HG03196 (cell line): ENCODE data around the gene NPIPA1.
"Not testable (repeated sequence)": the region's sequence is repeated elsewhere in the genome, so short reads cannot be mapped to it uniquely, and the experiment has no call there.

Source experiments
- ATAC-seq: cut with Tn5 transposase; IDR thresholded peaks from one replicate; pipeline ENCODE4 v1.9.1; 2021; ENCODE audit not compliant: unreplicated experiment

NPIPA1 gene

DNA sequence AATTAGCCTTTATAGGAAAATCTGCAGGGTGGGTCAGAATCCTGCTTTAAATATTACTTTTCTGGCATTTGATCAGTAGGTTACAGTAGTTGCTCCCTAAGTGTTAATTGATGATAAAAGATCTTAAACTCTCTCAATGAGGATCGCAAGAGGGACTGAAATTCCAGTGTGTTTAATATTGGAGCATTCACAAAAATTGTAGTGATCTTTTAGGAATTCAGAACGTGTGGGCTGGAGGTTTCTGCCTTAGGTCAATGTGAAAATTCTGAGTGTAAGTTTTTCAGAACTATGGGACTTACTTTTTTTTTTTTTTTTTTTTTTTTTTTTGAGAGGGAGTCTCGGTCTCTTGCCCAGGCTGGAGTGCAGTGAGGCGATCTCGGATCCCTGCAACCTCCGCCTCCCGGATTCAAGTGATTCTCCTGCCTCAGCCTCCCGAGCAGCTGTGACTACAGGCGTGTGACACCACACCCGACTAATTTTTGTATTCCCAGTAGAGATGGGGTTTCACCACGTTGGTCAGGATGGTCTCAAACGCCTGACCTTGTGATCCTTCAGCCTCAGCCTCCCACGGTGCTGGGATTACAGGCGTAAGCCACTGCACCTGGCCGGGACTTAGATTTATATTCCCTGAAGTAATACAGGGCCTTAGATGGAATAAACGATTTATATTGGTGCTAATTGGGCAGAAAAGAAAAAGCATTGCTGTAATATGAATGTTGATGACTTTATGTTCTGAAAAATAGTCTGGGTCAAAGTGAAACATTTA lies 39.9 kb downstream of the NPIPA1 start:
- ATAC-seq: not testable (repeated sequence)

DNA sequence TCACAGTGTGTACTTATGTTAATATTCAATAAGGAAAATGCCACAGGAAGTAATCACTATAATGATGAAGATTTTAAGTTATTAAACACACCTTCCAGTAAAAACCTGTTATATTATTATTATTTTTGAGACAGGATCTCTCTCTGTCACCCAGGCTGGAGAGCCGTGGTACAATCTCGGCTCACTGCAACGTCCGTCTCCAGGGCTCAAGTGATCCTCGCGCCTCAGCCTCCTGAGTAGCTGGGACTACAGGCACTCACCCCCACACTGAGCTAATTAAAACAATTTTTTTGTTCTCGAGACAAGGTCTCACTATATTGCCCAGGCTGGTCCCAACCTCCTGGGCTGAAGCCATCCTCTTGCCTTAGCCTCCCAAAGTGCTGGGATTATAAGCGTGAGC lies 41.0 kb downstream of the NPIPA1 start:
- ATAC-seq: not testable (repeated sequence)

DNA sequence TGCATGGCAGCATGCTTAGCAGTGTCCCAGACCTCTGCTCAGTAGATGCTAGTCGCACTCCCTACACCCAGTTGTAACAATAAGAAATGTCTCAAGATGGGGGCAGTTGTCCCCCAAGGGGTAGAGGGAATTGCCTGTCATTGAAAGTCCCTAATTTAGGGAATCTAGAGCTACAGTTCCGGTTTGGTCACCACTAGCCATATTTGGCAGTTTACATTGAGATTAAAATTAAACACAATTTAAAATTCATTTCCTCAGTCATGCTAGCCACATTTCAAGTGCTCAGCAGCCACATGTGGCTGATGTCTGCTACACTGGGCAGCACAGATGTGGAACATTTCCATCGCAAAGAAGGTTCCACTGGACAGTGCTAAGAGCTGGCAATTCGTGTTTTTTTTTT lies 41.7 kb downstream of the NPIPA1 start:
- not testable (repeated sequence) for ATAC-seq

DNA sequence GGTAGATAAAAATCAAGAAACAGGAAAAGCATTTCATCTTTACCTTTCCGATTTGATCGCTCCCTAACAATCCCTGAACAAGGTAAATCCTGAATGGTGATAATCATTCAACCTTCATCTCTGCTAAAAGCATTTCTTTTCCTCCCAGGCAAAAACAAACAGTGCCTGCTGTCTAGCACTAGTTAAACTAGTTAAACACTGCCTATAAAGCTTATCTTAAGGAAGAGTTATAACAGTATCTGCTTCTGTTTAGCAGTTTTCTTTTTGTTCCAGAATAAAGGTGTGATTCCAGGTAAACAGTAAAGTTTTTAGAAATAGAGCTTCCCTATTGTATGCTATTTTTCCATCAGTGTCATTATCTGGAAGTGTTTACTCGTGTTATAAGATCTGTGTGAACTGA lies 44.0 kb downstream of the NPIPA1 start:
- ATAC-seq: not testable (repeated sequence)

DNA sequence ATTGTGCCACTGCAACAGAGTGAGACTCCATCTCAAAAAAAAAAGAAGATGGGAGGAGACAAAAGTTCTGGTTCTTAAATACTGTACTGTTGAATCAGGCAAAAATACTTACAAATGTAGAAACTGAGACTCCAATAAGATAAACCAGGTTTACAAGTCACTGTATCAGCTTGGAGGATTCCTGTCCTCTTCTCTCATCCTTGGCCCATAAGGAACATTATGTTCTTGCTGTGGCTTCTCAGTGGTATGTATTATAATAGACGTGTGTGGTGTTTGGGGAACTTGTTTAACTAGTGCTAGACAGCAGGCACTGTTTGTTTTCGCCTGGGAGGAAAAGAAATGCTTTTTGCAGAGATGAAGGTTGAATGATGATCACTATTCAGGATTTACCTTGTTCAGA lies 45.3 kb downstream of the NPIPA1 start:
- ATAC-seq: not testable (repeated sequence)

DNA sequence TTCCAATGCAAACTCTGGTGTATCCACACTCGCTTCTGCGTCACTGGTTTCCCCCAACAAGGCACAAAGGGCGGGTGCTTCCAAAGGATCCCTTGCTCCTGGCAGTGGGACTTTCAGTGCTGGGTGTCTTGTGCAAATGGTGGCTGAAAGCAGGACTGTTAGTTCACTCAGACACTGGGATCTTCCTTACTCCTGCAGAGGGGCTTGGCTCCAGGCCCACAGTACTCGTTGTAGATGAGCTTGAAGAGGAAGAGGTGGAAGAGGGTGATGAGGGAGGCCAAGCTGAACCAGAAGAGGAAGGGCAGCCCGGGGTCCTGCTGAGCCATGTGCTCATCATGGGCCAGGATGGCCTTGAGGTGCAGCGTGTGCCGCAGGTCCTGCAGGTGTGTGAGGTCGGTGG lies 50.8 kb downstream of the NPIPA1 start:
- ATAC-seq: not testable (repeated sequence)

DNA sequence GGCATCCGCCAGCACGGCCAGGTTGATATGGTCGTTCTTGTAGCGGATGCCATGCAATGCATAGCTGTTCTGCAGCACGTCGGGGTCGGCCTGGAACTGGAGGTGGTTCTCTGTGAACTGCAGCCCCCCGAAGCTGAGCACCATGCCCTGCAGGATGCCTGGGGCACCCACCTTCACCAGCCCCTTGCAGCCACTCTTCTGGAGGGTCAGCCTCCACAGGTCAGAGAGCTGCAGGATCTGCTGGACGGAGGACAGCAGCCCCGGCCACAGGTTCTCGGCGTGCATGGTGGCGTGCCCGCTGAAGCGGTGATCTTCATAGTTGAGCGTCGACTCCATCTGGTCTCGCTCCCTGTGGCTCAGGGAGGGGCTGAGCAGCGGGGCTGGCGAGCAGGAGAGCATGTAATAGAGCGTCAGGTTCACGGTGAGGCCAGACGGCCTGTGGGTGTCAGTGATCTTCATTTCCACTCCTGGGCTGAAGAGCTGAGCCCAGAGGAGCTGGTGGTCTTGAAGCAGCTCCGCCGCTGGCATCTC lies 51.5 kb downstream of the NPIPA1 start:
- not testable (repeated sequence) for ATAC-seq

DNA sequence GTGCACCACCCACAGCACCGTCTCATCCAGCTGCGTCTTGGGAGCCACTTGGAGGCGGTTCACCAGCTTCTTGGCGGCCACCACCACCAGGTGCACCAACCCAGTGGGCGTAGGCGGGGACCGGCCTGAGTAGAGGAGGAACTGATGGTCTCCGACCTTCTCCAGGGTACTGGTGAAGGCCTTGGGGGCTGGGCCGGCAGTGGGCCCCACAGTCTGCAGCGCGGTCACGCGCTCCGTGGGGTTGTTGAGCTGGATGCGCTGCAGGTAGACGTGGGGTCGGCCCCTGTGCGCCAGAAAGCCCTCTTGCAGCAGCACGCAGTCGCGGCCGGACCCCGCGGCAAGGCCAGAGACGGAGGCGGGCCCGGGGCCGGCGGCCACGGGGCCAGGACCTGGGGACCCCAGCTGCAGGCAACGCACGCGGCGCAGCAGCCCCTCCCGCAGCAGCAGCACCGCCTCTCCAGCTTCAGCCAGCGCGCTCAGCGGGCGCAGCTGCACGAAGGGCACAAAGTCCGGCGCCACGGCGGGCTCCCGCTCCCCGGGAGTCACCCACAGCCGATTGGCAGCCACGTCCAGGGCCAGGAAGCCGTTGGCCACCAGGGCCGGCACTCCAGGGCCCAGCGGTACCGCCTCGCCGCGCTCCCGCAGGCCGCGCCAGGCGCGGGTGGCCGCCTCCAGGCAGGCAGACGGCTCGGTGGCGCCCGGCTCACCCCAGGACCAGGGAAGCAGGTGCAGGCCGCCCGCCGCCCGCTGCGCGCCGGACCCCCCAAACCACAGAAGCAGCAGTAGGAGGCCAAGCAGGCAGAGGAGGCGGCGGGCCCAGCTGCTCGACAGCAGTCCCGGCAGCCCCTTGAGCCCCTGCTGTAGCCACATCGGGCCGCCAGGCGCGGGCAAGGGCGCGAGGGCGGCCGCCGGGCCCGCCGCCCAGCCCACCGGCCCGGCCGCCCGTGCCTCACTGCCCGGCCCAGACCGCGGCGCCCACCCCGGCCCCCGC lies 52.3 kb downstream of the NPIPA1 start:
- not testable (repeated sequence) for ATAC-seq

DNA sequence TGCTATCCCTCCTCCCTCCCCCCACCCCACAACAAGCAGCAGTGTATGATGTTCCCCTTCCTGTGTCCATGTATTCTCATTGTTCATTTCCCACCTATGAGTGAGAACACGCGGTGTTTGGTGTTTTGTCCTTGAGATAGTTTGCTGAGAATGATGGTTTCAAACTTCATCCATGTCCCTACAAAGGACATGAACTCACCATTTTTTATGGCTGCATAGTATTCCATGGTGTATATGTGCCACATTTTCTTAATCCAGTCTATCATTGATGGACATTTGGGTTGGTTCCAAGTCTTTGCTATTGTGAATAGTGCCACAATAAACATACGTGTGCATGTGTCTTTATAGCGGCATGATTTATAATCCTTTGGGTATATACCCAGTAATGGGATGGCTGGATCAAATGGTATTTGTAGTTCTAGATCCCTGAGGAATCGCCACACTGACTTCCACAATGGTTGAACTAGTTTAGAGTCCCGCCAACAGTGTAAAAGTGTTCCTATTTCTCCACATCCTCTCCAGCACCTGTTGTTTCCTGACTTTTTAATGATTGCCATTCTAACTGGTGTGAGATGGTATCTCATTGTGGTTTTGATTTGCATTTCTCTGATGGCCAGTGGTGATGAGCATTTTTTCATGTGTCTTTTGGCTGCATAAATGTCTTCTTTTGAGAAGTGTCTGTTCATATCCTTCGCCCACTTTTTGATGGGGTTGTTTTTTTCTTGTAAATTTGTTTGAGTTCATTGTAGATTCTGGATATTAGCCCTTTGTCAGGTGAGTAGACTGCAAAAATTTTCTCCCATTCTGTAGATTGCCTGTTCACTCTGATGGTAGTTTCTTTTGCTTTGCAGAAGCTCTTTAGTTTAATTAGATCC lies 56.3 kb downstream of the NPIPA1 start:
- ATAC-seq: not testable (repeated sequence)

DNA sequence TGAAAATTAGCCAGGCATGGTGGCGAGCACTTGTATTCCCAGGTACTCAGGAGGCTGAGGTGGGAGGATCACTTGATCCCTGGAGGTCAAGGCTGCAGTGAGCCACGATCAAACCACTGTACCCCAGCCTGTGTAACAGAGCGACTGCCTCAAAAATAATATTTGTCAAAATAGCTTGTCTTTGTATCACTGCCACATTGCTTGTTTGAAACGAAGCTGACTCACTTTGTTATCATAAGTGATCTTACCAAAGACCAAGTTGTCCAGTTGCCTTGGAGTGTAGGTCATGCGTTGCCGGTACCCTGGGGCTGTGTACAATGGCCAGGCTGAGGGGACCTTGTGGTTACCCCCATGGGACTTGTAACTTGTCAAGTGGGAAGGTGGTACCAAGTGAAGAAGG lies 59.5 kb downstream of the NPIPA1 start:
- ATAC-seq: not testable (repeated sequence)

DNA sequence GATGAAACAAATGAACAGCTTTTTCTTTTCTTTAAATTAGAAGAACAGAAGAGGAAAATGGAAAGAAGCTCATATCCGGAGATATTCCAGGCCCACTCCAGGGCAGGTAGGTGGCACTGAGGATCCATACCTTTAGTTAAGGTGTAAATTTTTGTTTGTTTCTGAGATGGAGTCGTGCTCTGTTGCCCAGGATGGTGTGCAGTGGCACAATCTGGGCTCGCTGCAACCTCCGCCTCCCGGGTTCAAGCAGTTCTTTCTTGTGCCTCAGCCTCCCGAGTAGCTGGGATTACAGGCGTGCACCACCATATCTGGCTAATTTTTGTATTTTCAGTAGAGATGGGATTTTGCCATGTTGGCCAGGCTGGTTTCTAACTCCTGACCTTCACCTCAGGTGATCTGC lies 61.1 kb downstream of the NPIPA1 start:
- not testable (repeated sequence) for ATAC-seq

DNA sequence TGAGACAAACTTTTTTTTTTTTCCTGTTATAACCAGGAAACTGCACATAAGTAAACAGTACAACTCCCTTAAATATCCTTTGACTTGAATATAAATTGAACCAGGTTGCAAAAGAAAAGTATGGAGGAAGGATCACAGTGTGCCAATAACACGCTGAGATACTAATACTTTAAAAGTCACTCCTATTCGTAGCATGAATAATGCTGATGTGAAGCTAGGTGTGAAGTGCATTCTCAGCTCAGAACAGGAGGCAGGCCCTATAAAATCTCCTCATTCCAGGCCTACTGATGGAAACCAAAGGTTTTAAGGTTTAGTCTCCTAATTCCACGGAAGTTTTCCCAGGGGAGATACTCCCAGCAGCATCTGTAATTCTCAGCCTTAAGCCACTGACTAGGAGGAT lies 62.6 kb downstream of the NPIPA1 start:
- not testable (repeated sequence) for ATAC-seq
